K562 (cell line): Measurements from ENCODE around the gene CXCR2. TPM values are rescaled to one million over a fixed set of nuclear protein-coding genes. Genes with fewer than 3 reads are reported as not detected.

ENCODE experiments used
- ATAC-seq: fragments of 200-7000 bp; cut with Tn5 transposase; 3 replicates; pipeline ENCODE4 v1.9.1; 2020; ENCODE audit warnings: moderate library complexity
- BruUV-seq: library from RNA; stranded (reverse); fragments of 400-500 nt; replicated peaks from 2 replicates; lab custom pipeline; 2021; lab: Mats Ljungman, UMichigan
- CTCF ChIA-PET: fragments of 300-600 bp; formaldehyde crosslinking; extraction: SDS; loops from one replicate; lab custom pipeline; 2021; ENCODE audit warnings: low intra/inter-chr PET ratio; lab: Yijun Ruan, JAX
- POLR2A ChIA-PET: fragments of 300-600, 350-650 bp; sonication (Branson Sonifier 250); formaldehyde crosslinking; extraction: SDS; loops from one replicate; lab custom pipeline; 2021; ENCODE audit warnings: antibody characterized with exemption, inconsistent platforms; lab: Yijun Ruan, JAX
- DNase-seq, 4 experiments: peaks; one replicate each; pipeline versions ENCODE4 v3.0.0 to v3.0.0-alpha.2; 2011 to 2018; ENCODE audit warnings: low spot score in 3 of 4, mixed read lengths in 3 of 4; ENCODE audit errors: extremely low read depth in 1 of 4
- FAIRE-seq: peaks from 2 replicates; lab custom pipeline; 2011; peaks lifted over from hg19 to GRCh38; lab: Jason Lieb, UNC
- H2AFZ ChIP-seq: 2 replicates; pipeline ENCODE4 v1.6.0; 2011; ENCODE audit warnings: low read depth, low read length, control low read depth, inconsistent platforms
- H3K27ac ChIP-seq: fragments of 200-600 bp; 3 replicates; pipeline ENCODE4 v1.8.0; 2011; ENCODE audit warnings: low read depth, mild to moderate bottlenecking, control low read depth, inconsistent platforms, low read length, moderate library complexity, mixed read lengths; ENCODE audit errors: extremely low read depth
- H3K27me3 ChIP-seq, 2 experiments: fragments of 300-600 bp in 1 of 2; 2 replicates in 1 of 2; 3 replicates in 1 of 2; pipeline versions ENCODE4 v1.6.0 to v1.8.0; 2011; ENCODE audit warnings: inconsistent platforms in 2 of 2, low read length in 2 of 2, mild to moderate bottlenecking in 1 of 2, mixed read lengths in 1 of 2, moderate library complexity in 1 of 2; ENCODE audit not compliant: control insufficient read depth in 2 of 2, insufficient read depth in 2 of 2
- H3K36me3 ChIP-seq: fragments of 300-600 bp; 3 replicates; pipeline ENCODE4 v1.8.0; 2011; ENCODE audit warnings: mild to moderate bottlenecking, low read length, inconsistent platforms; ENCODE audit not compliant: control insufficient read depth, insufficient read depth
- H3K4me1 ChIP-seq, 2 experiments: fragments of 200-600 bp in 1 of 2; replicated peaks in 1 of 2; 2 replicates in 1 of 2; 3 replicates in 1 of 2; pipeline versions ENCODE4 v1.5.1 to v1.8.0; 2011; ENCODE audit warnings: inconsistent platforms in 2 of 2, low read length in 2 of 2, mild to moderate bottlenecking in 1 of 2, mixed read lengths in 1 of 2, moderate library complexity in 1 of 2; ENCODE audit not compliant: control insufficient read depth in 2 of 2, insufficient read depth in 2 of 2
- H3K4me2 ChIP-seq: 2 replicates; pipeline ENCODE4 v1.6.1; 2011; ENCODE audit warnings: low read length, control low read depth, inconsistent platforms, mixed read lengths; ENCODE audit not compliant: insufficient read depth
- H3K4me3 ChIP-seq: fragments of 200-600 bp; sonication (generic), shearing (Covaris generic); 2 replicates; pipeline ENCODE4 v1.5.1; 2016; ENCODE audit warnings: control low read depth, inconsistent platforms
- H3K79me2 ChIP-seq: fragments of 200-600 bp; 3 replicates; pipeline ENCODE4 v1.8.0; 2011; ENCODE audit warnings: low read length, inconsistent platforms; ENCODE audit not compliant: control insufficient read depth, insufficient read depth
- H3K9ac ChIP-seq, 2 experiments: 2 replicates each; pipeline versions ENCODE4 v1.6.0 to v1.6.1; 2011; ENCODE audit warnings: low read depth in 2 of 2, low read length in 2 of 2, control low read depth in 1 of 2, inconsistent platforms in 1 of 2, mild to moderate bottlenecking in 1 of 2, mixed read lengths in 1 of 2; ENCODE audit not compliant: insufficient read depth in 1 of 2
- H3K9me1 ChIP-seq: one replicate; pipeline ENCODE4 v1.6.0; 2011; ENCODE audit warnings: inconsistent platforms, mild to moderate bottlenecking, low read length, moderate library complexity; ENCODE audit not compliant: control insufficient read depth, insufficient read depth
- H3K9me3 ChIP-seq: replicated peaks from 2 replicates; pipeline ENCODE4 v1.5.1; 2011; ENCODE audit warnings: low read depth, low read length, inconsistent platforms; ENCODE audit not compliant: control insufficient read depth, insufficient read depth
- H4K20me1 ChIP-seq: replicated peaks from 2 replicates; pipeline ENCODE4 v1.6.1; 2011; ENCODE audit warnings: low read length, inconsistent platforms, mixed read lengths; ENCODE audit not compliant: control insufficient read depth, insufficient read depth
- CBFA2T3 ChIP-seq: fragments of 450-650 bp; IDR thresholded peaks from 2 replicates; pipeline ENCODE4 v1.6.1; 2017
- CSDE1 ChIP-seq, 2 experiments: fragments of 450-650 bp; IDR thresholded peaks; 2 replicates each; pipeline ENCODE4 v1.6.1; 2016; ENCODE audit warnings: mild to moderate bottlenecking in 1 of 2
- MXI1 ChIP-seq: IDR thresholded peaks from 2 replicates; pipeline ENCODE4 v1.6.1; 2011; ENCODE audit warnings: low read depth, mild to moderate bottlenecking, improper control_type of control experiment, low read length
- PHB2 ChIP-seq: fragments of 450-650 bp; IDR thresholded peaks from 2 replicates; pipeline ENCODE4 v1.6.1; 2017; ENCODE audit warnings: low read depth
- RBM25 ChIP-seq: fragments of 200-400 bp; formaldehyde crosslinking; IDR thresholded peaks from 2 replicates; pipeline ENCODE4 v1.6.1; 2018; ENCODE audit warnings: low read length, low read depth, moderate library complexity; ENCODE audit not compliant: severe bottlenecking
- SPI1 ChIP-seq: IDR thresholded peaks from 2 replicates; pipeline ENCODE4 v1.6.1; 2011; ENCODE audit warnings: low read depth, low read length, control low read depth, borderline replicate concordance
- TCF3 ChIP-seq: sonication (generic); formaldehyde crosslinking; IDR thresholded peaks from 2 replicates; pipeline ENCODE4 v1.4.0; 2020; ENCODE audit warnings: mild to moderate bottlenecking, missing genetic modification reagents
- ZNF143 ChIP-seq: sonication (generic); formaldehyde crosslinking; IDR thresholded peaks from 2 replicates; pipeline ENCODE4 v1.9.0; 2022; ENCODE audit warnings: mild to moderate bottlenecking, missing genetic modification reagents
- ZNF212 ChIP-seq: fragments of 450-650 bp; formaldehyde crosslinking; IDR thresholded peaks from 2 replicates; pipeline ENCODE4 v1.4.0; 2020; ENCODE audit warnings: mild to moderate bottlenecking
- ZNF3 ChIP-seq: fragments of 250-450 bp; sonication (Bioruptor Pico); IDR thresholded peaks from 2 replicates; pipeline ENCODE4 v1.5.0; 2021; ENCODE audit warnings: mild to moderate bottlenecking, moderate library complexity
- ZNF764 ChIP-seq: fragments of 250-450 bp; sonication (Bioruptor Pico); IDR thresholded peaks from 2 replicates; pipeline ENCODE4 v1.4.0; 2020; ENCODE audit warnings: low read depth, mild to moderate bottlenecking, moderate library complexity
- WGBS: fragments of 100-300 bp; shearing (Covaris generic); methylation state at CpG from one replicate; pipeline ENCODE4 v1.1.6; 2016; ENCODE audit warnings: low coverage, mixed read lengths; ENCODE audit not compliant: insufficient coverage; ENCODE audit errors: missing lambda C conversion rate; 5-methylcytosine and 5-hydroxymethylcytosine counted together
- in situ Hi-C: fragments of 300-500 bp; cut with MboI; formaldehyde crosslinking; loops from 4 replicates; pipeline ENCODE4 v1.15.0; 2018; ENCODE audit warnings: inconsistent platforms, mixed read lengths
- intact Hi-C: fragments of 100-400 bp; cut with micrococcal nuclease; formaldehyde crosslinking; loops from 2 replicates; pipeline ENCODE4 v1.14.2; 2022
- polyA plus RNA-seq, 8 experiments: library from polyadenylated mRNA; depleted of rRNA in 4 of 8; stranded (reverse) in 5 of 8; unstranded in 3 of 8; fragments of >200 nt; fragmentation: Nextera tagmentation in 2 of 8; fragmentation: Illumina TruSeq in 1 of 8; extraction: Ambion mirVana in 2 of 8; extraction: Trizol in 1 of 8; gene quantifications; 2 replicates each; pipeline versions ENCODE4 v1.2.1 to v1.2.3, GENCODE V29; 2011 to 2014; ENCODE audit warnings: inconsistent platforms in 1 of 8, missing spikeins in 1 of 8
- total RNA-seq, 7 experiments: library from RNA; depleted of rRNA in 6 of 7; stranded (reverse); fragments of >200 nt in 6 of 7; fragmentation: Illumina TruSeq in 2 of 7; extraction: Trizol in 2 of 7; gene quantifications; 2 replicates each; pipeline versions ENCODE4 v1.2.1 to v1.2.3, GENCODE V29; 2011 to 2021; ENCODE audit warnings: low replicate concordance in 1 of 7

The CXCR2 gene
- total and polyA plus RNA-seq, 9 of the 15 experiments (the other 6 are each of a cell fraction or from before 2014, with no cell fraction given): not detected

- ChIA-PET CTCF (no interaction called here), POLR2A (interaction anchor here (0.5 kb wide), 1 partner anchor 17 kb away, joined by 3 read pairs; no protein-coding TSS in a partner anchor)
- Histone ChIP-seq H3K27me3 (peaks cover 7 to 25% of the 10 kb centered on the region in 2 experiments; a peak in 3 of 5 replicates), H4K20me1 (no peaks in the 10 kb centered on the region), H3K4me2 (no peak overlapping the region), H3K4me1 (no peaks in the 10 kb centered on the region), H3K79me2 (no peaks in the 10 kb centered on the region), H2AFZ (no peak overlapping the region), H3K27ac (no peak overlapping the region), H3K36me3 (no peaks in the 10 kb centered on the region), H3K9me1 (no peaks in the 10 kb centered on the region), H3K4me3 (no peak overlapping the region), H3K9ac (no peak overlapping the region), H3K9me3 (no peaks in the 10 kb centered on the region)
- FAIRE-seq (no peak), ATAC-seq (no peak), DNase-seq (no peak)
- intact Hi-C loops (no loop called here), in situ Hi-C loops (no loop called here)
- BruUV-seq: no TSS peak
- no peak for TF ChIP-seq CSDE1 (IDR thresholded peaks at IDR 0.05)
- no peak for TF ChIP-seq ZNF212 (CRISPR knock-in tag)
- TF ChIP-seq CBFA2T3: peak; percentile 18; the same call in 1 of the 2 replicates
- 0 out of 2 replicates have a peak, but pooled peaks have one; percentile 20 for TF ChIP-seq TCF3 (CRISPR knock-in tag)
- TF ChIP-seq ZNF764 (CRISPR knock-in tag): no peak
- TF ChIP-seq ZNF3 (CRISPR knock-in tag): no peak
- WGBS: 0% methylated on average over 5 of the region's 5 CpGs
Measured at GRCh38 chr2:218149098-218149497, 23.3 kb downstream of the CXCR2 start.

DNA sequence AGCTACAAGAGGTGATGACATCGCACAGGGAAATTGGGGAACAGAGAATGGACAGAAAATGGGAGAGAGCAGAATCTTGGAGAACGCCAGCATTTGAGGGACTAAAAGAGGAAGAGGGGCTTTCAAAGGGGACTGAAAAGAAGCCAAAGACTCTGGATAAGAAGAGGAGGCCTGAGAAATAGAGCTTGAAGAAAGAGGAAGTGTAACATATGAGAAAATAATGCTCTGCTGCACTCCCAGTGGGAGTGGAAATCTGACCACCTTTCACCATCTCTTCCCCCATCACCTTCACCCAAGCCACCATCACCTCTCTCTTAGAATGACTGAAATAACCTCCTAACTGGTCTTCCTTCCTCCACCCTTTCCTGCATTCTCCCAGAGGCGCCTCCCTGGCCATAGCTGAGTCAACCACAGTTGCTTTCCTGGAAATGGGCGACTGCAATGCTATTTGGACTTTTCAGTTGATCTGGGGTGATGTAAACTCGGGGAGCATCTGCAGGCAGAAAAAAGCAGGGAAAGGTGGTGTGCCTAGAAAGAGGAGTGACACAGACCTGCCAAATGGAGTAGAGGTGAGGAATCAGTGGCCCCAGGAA is 24.1 kb downstream of the CXCR2 start:
- no peaks in the 10 kb centered on the region for H4K20me1 ChIP-seq
- CTCF ChIA-PET: no interaction called here
- H3K4me2 ChIP-seq: no peak overlapping the region
- intact Hi-C loops: no loop called here
- H3K9me1 ChIP-seq: no peaks in the 10 kb centered on the region
- 6% methylated on average over 3 of the region's 5 CpGs for WGBS
- no peak overlapping the region for H3K27ac ChIP-seq
- H3K9me3 ChIP-seq: no peaks in the 10 kb centered on the region
- H3K4me1 ChIP-seq: no peaks in the 10 kb centered on the region
- no peak overlapping the region for H3K4me3 ChIP-seq
- POLR2A ChIA-PET: interaction anchor here (0.7 kb wide), 1 partner anchor 323 kb away, joined by 3 read pairs; no protein-coding TSS in a partner anchor
- no peaks in the 10 kb centered on the region for H3K36me3 ChIP-seq
- no peak overlapping the region for H3K9ac ChIP-seq
- H3K27me3 ChIP-seq: peaks cover 8 to 30% of the 10 kb centered on the region in 2 experiments; a peak in 3 of 5 replicates
- ATAC-seq (no peak), FAIRE-seq (no peak), DNase-seq (no peak)
- TF ChIP-seq SPI1 (peak; percentile 91), MXI1 (no peak), PHB2 (no peak), ZNF143 (CRISPR knock-in tag) (no peak), RBM25 (no peak)
- no TSS peak for BruUV-seq
- no peak overlapping the region for H2AFZ ChIP-seq
- in situ Hi-C loops: no loop called here
- H3K79me2 ChIP-seq: no peaks in the 10 kb centered on the region
